SIG-M5 treated with dmso at 0.1 percent for 504 hours (cell line): Measurements from ENCODE around the gene TTC33.

Experiments used
- DNase-seq: peaks from one replicate; lab custom pipeline; 2025; ENCODE audit not compliant: unreplicated experiment; lab: John Stamatoyannopoulos, UW

The TTC33 gene

GRCh38 chr5:40491644-40492043 lies 264.1 kb downstream of the TTC33 start:
- DNase-seq, result peak; percentile 49

- DNase-seq, result peak; percentile 88
These were observed 265.2 kb downstream of the TTC33 start for GRCh38 chr5:40490464-40491111.

- no peak for DNase-seq
These were observed 266.3 kb downstream of the TTC33 start for GRCh38 chr5:40489421-40489820.

GRCh38 chr5:40486437-40487275 lies 269.1 kb downstream of the TTC33 start:
- peak; percentile 98 for DNase-seq

GRCh38 chr5:40485021-40485998 lies 270.5 kb downstream of the TTC33 start:
- DNase-seq, result peak; percentile 79

GRCh38 chr5:40484495-40484894 lies 271.3 kb downstream of the TTC33 start:
- peak; percentile 29 for DNase-seq

GRCh38 chr5:40483316-40483715 lies 272.4 kb downstream of the TTC33 start:
- DNase-seq, result no peak

- no peak for DNase-seq
These were observed 274.5 kb downstream of the TTC33 start for GRCh38 chr5:40481241-40481640.

GRCh38 chr5:40480392-40480791 lies 275.4 kb downstream of the TTC33 start:
- no peak for DNase-seq

- no peak for DNase-seq
These were observed 275.8 kb downstream of the TTC33 start for GRCh38 chr5:40479939-40480338.

GRCh38 chr5:40478766-40479165 lies 277.0 kb downstream of the TTC33 start:
- no peak for DNase-seq

- no peak for DNase-seq
These were observed 277.8 kb downstream of the TTC33 start for GRCh38 chr5:40477856-40478546.

- DNase-seq, result no peak
These were observed 280.2 kb downstream of the TTC33 start for GRCh38 chr5:40475561-40475960.

- DNase-seq, result no peak
These were observed 281.5 kb downstream of the TTC33 start for GRCh38 chr5:40474250-40474649.

GRCh38 chr5:40465416-40465815 lies 290.3 kb downstream of the TTC33 start:
- DNase-seq, result no peak

- DNase-seq, result no peak
These were observed 291.2 kb downstream of the TTC33 start for GRCh38 chr5:40464511-40464910.
